GM03348 (cell line): ENCODE measurements around the gene LDLRAD4.

Source experiments
- DNase-seq: peaks from one replicate; pipeline ENCODE4 v3.0.0; 2012; ENCODE audit warnings: low spot score

LDLRAD4 gene

GRCh38 chr18:13617826-13618515, 399.4 kb downstream of the LDLRAD4 start:
- DNase-seq: no peak

DNA sequence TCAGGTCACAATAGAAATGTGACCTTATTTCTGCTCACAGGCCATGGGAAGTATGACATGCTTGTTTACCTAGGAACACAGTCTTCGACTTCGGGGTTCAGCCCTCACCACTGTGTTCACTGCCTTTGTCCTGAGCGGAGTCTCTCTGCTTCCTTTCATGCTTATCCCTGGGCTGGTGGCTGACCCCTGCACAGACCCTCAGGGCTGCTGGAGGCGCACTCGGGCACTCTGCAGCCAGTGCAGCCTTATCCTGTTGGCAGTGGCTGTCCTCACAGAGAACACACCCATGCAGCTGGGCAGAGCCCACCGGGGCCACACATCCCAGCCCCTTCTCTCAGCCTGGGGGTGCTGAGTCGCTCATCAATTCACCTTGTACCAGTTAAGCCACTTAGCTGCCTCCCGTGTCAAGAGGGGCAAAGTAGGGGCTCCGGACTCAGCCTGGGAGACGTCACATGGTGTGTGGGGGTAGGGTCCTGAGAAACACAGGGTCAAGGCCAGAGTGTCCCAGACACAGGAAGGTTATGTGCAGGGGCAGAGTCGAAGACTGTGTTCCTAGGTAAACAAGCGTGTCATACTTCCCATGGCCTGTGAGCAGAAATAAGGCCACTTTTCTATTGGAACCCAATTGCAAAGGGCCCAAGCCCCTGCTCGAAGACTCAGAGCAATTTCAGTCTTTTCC, 400.3 kb downstream of the LDLRAD4 start:
- DNase-seq: no peak

DNA sequence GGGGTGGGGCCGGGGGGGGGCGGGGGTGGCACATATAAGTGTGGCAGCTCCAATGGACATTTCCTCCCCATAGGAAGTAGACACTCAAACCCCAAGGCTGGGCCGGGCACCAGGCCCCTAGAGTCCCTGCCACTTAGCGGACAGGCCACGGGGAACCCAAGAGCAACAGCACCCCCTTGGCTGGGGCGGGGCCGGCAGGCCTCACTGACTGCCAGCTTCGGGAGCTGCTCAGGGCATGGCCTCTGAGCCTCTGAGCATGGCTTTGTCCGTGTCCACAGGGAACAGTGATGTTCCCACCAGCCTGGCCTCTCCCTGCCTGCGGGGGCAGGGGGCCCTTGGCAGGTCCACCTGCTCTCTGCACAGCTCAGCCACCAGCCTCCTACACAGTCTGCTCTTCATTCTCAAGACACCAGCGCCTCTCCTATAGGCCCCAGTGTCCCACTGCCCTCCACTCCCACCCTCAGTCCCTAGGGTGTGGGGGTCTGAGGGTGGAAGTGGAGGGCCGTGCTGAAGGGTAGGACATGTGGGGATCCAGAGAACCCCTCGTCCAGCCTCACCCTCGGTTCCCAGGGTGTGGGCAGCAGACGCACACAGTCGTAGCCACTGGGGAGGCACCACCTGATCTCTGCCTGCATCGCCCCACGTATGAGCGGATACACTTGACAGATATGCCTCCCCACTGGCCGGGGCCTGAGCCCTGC, 401.1 kb downstream of the LDLRAD4 start:
- DNase-seq: no peak

GRCh38 chr18:13620206-13620672, 401.7 kb downstream of the LDLRAD4 start:
- no peak for DNase-seq

DNA sequence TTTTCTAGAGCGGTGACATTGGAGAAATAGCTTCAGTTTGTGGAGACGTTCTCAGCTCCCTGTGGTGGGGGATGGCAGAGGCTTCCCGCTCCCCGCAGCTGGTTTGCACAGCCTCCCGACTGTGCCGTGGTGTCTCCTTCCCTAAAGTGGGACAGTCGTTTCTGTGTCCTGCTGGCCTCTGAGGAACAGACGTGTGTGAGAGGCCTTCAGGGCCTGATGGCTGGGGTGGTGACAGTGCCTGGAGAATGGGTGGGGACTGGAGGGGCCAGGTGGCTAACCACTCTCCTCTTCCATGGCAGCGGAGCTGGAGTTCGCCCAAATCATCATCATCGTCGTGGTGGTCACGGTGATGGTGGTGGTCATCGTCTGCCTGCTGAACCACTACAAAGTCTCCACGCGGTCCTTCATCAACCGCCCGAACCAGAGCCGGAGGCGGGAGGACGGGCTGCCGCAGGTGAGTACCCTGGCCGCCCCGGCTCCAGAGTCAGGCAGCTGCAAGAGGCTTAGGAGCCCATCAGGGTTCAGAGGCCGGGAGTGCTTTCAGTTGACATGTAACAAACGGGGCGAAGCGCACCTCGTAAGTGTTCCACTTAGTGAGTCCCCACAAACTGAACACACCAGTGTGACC, 402.4 kb downstream of the LDLRAD4 start:
- DNase-seq: no peak

- DNase-seq: no peak
Observed at GRCh38 chr18:13621446-13621849, 402.9 kb downstream of the LDLRAD4 start.

DNA sequence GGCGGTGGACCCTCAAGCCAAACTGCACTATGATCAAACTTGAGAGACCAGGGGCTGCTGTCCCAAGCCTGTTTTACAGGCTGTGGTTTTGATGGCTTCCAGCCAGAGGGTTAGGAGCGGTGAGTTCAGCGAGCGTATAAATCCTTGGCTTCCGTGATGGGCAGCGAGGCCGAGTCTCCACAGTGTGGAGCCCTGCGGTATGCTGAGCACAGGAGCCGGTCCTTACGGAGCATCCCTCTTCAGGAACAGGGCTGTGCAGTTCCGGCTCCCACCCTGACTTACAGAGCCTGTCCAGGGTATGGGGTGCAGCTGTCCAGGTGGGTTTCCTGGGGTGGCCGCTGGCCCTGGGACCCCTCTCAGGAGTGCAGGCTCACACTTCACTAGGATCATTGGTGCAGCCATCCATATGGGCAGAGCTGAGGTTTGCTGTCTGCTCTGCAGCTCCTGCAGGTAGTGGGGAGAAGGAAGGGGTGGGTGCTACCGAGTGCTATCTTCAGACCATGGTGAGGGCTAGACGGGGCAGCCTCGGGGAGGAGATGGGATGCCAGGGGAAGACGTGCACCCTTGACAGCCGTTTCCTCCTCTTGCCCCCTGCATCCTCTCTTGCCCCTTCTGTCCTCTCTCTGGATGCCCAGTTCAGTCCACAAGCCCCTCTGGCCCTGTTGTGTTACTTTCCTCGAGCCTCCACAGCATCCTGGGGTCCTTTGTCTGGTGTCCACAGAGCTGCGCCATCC, 403.5 kb downstream of the LDLRAD4 start:
- no peak for DNase-seq

DNA sequence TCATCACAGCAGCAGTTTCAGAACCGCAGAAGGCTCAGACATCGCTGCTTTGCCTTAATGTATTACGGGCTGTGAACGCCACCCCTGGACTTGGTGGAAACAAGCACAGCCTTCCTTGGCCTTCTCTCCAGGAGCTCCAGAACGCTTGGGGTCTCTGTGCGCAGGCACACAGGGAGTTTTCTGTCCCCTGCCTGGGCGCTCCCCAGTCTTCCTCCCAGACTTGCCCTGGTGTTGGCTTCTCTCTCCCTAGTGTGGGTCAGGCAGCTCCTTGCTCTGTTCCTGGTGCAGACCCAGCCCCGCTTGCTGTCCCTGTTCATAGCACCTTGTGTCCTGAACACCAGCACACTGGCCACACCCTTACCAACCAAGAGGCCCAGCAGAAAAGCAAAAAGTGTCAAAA, 404.2 kb downstream of the LDLRAD4 start:
- DNase-seq: no peak

DNA sequence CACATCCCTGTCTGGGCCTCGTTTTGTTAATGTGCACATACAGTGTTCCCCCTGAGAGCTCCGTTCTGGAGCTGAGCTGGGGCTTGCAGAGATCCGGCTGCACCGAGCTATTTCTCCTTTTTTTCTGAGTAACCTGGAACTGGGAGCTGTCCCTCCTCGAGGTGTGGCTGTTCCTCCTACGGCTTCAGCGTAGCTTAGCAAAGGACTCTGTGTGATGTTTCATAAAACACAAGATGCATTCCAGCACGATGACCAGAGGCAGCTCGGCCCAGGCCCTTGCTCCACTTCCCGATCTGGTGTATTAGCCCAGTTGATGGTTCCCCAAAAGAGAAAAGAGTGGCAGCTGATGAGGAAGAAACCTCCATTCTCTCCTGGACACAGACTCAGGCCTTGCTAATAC, 404.8 kb downstream of the LDLRAD4 start:
- no peak for DNase-seq

DNA sequence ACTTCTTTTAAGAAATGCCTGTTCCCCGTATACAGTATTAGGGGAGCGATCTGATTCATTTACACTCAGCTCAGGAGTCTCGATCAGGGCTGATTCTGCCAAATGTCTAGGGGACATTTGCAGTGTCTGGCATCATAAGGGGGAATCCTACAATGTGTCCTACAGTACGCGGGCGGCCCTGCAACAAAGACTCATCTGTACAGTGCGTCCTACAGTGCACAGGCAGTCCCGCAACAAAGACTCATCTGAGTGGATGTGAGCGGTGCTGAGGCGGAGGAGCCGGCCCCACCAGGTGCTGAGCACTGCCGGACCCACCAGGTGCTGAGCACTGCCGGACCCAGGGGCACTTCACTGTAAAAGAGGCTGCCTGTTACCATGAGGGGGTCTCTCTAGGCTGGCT, 405.3 kb downstream of the LDLRAD4 start:
- DNase-seq: no peak

DNA sequence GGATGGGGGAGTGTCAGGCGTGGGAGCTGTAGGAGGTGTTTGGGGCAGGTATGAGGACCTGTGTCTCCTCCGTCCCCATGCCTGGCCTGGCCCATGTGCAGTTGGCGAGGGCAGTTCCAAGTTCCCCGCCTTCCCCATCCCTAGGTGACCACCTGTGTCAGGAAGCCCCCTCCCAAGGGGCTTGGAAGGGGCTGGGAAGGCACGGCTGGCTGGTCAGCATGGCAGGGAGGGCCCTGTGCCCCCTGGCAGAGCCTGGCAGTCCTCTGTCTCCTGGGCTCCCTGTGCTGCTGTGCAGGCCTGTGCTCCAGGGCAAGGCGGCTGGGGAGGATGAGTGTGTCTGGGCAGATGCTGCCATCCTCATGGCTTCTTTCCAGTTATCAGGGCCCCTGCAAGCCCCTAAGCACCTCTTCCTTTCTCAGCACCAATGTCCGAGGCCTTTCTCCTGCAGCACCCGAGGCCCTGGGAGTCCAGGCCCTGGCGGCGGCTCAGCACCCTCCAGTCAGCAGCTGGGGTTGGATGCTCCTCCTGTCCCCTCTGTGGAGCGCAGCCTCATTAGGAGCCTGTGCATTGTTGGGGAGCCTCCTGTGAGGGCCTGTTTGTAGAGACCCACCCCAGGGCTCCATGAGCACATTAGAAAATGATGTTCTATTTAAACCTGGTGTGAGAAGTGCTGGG, 406.1 kb downstream of the LDLRAD4 start:
- DNase-seq: no peak

GRCh38 chr18:13625355-13625754, 406.8 kb downstream of the LDLRAD4 start:
- DNase-seq: no peak

GRCh38 chr18:13625843-13626543, 407.4 kb downstream of the LDLRAD4 start:
- DNase-seq: no peak

DNA sequence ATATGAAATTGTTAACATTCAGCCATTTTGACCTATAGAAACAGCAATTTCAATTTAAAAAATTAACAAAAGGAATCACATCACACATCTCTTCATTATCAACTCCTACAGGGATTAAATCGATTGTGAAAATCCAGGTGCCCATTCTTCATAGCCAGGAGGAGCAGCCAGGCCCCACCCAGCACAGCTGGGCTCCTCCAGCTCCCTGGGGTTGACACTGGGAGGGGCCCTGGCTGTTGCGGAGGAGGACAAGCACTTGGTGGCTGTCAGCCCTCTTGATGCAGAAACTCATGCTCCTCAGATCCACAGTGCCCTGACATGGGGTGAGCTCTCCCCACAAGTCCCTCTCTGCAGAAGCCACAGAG, 408.0 kb downstream of the LDLRAD4 start:
- no peak for DNase-seq

DNA sequence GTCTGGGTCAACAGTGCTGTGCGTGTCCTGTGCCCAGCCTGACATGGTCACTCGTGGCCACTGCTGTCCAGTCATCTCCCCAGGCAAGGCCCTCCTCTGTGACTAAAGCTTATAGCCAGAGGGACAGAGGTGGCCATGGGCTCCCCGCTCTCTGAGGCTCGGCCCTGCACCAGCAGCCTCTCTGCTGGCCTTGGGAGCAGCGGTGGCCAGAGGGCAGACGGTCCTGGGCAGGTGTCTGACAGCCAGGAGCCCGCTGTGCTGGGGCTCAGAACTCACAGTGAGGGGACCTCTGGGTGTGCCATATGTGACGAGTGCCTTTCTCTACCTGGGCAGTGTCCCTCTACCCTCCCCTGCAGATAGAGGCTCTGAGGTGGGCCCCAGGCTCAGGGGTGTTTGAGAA, 409.1 kb downstream of the LDLRAD4 start:
- no peak for DNase-seq

GRCh38 chr18:13628211-13628610, 409.7 kb downstream of the LDLRAD4 start:
- DNase-seq: no peak

- peak; percentile 93 for DNase-seq
Observed at GRCh38 chr18:13629841-13630715, 411.5 kb downstream of the LDLRAD4 start.

DNA sequence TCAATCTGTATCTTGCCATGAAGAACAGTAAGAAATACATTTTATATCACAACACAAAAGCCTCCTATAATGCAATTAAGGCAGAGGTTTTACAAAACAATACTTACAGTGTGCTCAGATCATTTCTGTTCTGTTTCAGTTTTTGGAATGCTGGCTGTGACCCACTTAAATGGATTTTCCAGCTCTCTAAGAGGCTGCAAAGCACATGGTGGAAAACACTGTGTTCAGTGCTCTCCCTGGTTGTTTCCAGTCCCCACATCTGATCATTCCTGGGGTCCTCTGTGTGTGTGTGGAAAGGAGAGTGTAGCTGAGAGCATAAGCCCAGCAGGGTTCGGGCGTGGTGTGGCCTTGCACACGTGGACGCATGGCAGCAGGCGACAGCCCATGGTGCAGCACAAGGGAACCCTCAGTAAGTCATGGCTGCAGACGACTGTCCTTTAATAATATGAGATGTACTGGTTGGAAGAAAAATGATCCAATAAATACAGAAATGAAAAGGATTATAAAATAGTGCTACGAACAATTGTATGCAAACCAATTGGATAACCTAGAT, 412.2 kb downstream of the LDLRAD4 start:
- no peak for DNase-seq

- DNase-seq: no peak
Observed at GRCh38 chr18:13633700-13634099, 415.1 kb downstream of the LDLRAD4 start.

DNA sequence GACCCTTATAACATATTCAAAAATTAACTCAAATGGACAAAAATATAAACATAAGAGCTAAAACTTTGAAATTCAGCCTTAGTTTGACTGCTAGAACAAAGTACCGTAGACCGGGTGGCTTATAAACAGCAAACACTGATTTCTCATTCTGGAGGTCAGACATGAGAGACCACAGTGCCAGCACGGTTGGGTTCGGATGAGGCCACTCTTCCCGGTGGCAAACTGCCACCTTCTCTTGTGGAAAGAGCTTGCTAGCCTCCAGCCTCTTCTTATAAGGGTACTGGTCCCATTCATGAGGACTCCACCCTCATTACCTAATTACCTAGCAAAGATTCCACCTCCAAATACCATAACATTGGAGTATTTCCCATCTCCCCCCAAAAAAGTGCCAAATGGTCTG, 416.5 kb downstream of the LDLRAD4 start:
- no peak for DNase-seq
